Astrocyte (in vitro differentiated cells and primary cell): Measurements from ENCODE around the gene RCAN2.

Experiments used
- EZH2 ChIP-seq: IDR thresholded peaks from 2 replicates; pipeline ENCODE4 v1.6.1; 2012; ENCODE audit warnings: mild to moderate bottlenecking, low read length, inconsistent platforms; ENCODE audit not compliant: insufficient read depth
- TF ChIP-seq, protein P1 (sequence below): IDR thresholded peaks from 2 replicates; pipeline ENCODE4 v1.5.1; 2011; ENCODE audit warnings: low read depth, mild to moderate bottlenecking, inconsistent platforms, low read length, moderate library complexity; ENCODE audit not compliant: insufficient read depth

DNA sequence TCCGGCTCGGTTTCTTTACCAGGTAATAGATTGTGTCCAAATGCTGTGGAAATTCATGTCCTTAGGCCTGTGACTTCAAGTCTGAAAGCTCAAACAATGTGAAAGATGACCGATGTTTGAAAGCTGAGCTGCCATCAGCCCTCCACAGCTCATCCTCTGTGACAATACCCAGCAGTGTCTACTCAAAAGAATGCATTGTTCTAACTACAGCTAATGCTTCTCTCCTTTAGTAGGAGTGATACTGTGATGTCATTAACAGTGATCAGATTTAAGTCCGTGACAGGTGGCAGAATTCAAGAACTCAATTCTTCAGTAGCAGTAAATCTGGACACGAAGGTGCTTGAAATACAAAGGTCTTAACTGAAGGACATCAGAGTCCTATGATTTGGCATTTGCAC lies 97.3 kb downstream of the RCAN2 start:
- TF ChIP-seq, protein P1, sequence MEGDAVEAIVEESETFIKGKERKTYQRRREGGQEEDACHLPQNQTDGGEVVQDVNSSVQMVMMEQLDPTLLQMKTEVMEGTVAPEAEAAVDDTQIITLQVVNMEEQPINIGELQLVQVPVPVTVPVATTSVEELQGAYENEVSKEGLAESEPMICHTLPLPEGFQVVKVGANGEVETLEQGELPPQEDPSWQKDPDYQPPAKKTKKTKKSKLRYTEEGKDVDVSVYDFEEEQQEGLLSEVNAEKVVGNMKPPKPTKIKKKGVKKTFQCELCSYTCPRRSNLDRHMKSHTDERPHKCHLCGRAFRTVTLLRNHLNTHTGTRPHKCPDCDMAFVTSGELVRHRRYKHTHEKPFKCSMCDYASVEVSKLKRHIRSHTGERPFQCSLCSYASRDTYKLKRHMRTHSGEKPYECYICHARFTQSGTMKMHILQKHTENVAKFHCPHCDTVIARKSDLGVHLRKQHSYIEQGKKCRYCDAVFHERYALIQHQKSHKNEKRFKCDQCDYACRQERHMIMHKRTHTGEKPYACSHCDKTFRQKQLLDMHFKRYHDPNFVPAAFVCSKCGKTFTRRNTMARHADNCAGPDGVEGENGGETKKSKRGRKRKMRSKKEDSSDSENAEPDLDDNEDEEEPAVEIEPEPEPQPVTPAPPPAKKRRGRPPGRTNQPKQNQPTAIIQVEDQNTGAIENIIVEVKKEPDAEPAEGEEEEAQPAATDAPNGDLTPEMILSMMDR: no peak
- TF ChIP-seq EZH2: no peak
